Measurements from ENCODE around the gene CHGA. TPM values are rescaled to one million over a fixed set of nuclear protein-coding genes. Genes with fewer than 3 reads are reported as not detected.

The CHGA gene
- total and polyA plus RNA-seq, 2 of the 8 experiments (the other 6 are each of a cell fraction or from before 2014, with no cell fraction given): 17.5 to 28.2 TPM

DNA sequence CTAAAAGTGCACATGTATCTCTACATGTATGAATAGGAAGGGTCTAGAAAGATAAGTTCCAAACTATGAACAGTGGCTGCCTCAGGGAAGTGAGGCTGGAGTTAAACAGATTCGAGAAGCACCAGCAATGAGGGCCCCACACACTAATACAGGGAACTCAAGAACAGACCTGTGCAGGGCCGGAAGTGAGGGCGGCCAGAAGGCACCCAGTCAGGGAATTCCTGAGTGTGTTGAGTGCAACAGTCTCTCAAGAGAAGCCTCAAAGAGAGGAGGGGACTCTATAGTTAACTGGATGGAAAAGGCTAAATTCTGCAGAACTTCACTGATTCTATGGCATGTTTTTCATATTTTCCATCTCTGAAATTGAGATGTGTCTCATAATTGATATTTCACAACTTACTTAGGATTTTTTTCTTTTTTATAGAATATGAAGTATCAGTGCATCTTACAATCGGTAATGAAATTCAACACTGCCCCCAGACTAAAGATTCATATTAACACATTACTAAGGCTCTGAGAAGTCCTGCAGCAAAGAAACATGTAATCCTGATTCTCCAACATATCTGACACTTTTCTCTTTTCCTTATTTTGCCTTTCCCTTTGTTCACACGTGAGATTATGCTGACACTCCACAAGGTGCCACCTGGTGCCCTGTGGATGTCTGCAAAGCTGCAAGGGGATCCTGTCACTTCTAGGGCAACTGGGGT lies 61.3 kb downstream of the CHGA start (continued):
- TF ChIP-seq, protein P1, sequence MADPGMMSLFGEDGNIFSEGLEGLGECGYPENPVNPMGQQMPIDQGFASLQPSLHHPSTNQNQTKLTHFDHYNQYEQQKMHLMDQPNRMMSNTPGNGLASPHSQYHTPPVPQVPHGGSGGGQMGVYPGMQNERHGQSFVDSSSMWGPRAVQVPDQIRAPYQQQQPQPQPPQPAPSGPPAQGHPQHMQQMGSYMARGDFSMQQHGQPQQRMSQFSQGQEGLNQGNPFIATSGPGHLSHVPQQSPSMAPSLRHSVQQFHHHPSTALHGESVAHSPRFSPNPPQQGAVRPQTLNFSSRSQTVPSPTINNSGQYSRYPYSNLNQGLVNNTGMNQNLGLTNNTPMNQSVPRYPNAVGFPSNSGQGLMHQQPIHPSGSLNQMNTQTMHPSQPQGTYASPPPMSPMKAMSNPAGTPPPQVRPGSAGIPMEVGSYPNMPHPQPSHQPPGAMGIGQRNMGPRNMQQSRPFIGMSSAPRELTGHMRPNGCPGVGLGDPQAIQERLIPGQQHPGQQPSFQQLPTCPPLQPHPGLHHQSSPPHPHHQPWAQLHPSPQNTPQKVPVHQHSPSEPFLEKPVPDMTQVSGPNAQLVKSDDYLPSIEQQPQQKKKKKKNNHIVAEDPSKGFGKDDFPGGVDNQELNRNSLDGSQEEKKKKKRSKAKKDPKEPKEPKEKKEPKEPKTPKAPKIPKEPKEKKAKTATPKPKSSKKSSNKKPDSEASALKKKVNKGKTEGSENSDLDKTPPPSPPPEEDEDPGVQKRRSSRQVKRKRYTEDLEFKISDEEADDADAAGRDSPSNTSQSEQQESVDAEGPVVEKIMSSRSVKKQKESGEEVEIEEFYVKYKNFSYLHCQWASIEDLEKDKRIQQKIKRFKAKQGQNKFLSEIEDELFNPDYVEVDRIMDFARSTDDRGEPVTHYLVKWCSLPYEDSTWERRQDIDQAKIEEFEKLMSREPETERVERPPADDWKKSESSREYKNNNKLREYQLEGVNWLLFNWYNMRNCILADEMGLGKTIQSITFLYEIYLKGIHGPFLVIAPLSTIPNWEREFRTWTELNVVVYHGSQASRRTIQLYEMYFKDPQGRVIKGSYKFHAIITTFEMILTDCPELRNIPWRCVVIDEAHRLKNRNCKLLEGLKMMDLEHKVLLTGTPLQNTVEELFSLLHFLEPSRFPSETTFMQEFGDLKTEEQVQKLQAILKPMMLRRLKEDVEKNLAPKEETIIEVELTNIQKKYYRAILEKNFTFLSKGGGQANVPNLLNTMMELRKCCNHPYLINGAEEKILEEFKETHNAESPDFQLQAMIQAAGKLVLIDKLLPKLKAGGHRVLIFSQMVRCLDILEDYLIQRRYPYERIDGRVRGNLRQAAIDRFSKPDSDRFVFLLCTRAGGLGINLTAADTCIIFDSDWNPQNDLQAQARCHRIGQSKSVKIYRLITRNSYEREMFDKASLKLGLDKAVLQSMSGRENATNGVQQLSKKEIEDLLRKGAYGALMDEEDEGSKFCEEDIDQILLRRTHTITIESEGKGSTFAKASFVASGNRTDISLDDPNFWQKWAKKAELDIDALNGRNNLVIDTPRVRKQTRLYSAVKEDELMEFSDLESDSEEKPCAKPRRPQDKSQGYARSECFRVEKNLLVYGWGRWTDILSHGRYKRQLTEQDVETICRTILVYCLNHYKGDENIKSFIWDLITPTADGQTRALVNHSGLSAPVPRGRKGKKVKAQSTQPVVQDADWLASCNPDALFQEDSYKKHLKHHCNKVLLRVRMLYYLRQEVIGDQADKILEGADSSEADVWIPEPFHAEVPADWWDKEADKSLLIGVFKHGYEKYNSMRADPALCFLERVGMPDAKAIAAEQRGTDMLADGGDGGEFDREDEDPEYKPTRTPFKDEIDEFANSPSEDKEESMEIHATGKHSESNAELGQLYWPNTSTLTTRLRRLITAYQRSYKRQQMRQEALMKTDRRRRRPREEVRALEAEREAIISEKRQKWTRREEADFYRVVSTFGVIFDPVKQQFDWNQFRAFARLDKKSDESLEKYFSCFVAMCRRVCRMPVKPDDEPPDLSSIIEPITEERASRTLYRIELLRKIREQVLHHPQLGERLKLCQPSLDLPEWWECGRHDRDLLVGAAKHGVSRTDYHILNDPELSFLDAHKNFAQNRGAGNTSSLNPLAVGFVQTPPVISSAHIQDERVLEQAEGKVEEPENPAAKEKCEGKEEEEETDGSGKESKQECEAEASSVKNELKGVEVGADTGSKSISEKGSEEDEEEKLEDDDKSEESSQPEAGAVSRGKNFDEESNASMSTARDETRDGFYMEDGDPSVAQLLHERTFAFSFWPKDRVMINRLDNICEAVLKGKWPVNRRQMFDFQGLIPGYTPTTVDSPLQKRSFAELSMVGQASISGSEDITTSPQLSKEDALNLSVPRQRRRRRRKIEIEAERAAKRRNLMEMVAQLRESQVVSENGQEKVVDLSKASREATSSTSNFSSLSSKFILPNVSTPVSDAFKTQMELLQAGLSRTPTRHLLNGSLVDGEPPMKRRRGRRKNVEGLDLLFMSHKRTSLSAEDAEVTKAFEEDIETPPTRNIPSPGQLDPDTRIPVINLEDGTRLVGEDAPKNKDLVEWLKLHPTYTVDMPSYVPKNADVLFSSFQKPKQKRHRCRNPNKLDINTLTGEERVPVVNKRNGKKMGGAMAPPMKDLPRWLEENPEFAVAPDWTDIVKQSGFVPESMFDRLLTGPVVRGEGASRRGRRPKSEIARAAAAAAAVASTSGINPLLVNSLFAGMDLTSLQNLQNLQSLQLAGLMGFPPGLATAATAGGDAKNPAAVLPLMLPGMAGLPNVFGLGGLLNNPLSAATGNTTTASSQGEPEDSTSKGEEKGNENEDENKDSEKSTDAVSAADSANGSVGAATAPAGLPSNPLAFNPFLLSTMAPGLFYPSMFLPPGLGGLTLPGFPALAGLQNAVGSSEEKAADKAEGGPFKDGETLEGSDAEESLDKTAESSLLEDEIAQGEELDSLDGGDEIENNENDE (IDR thresholded peaks at IDR 0.05; ENCODE audit: insufficient replicate concordance, low read length): no peak
- TF ChIP-seq, protein P2, sequence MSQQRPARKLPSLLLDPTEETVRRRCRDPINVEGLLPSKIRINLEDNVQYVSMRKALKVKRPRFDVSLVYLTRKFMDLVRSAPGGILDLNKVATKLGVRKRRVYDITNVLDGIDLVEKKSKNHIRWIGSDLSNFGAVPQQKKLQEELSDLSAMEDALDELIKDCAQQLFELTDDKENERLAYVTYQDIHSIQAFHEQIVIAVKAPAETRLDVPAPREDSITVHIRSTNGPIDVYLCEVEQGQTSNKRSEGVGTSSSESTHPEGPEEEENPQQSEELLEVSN (IDR thresholded peaks at IDR 0.05): no peak
- TF ChIP-seq, protein P3, sequence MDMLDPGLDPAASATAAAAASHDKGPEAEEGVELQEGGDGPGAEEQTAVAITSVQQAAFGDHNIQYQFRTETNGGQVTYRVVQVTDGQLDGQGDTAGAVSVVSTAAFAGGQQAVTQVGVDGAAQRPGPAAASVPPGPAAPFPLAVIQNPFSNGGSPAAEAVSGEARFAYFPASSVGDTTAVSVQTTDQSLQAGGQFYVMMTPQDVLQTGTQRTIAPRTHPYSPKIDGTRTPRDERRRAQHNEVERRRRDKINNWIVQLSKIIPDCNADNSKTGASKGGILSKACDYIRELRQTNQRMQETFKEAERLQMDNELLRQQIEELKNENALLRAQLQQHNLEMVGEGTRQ (IDR thresholded peaks at IDR 0.05; ENCODE audit: low read length): no peak
- no peak for TF ChIP-seq CHD2 (IDR thresholded peaks at IDR 0.05; ENCODE audit: low read length)
- TF ChIP-seq, protein P4, sequence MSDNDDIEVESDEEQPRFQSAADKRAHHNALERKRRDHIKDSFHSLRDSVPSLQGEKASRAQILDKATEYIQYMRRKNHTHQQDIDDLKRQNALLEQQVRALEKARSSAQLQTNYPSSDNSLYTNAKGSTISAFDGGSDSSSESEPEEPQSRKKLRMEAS (IDR thresholded peaks at IDR 0.05): no peak
- no peak for TF ChIP-seq BCL11A (IDR thresholded peaks at IDR 0.05; ENCODE audit: low read depth in 2 of 2, low read length in 2 of 2)
- no peak for TF ChIP-seq CREB1 (IDR thresholded peaks at IDR 0.05)
- TF ChIP-seq HDAC6 (IDR thresholded peaks at IDR 0.05; ENCODE audit: low read depth, low read length): no peak
- TF ChIP-seq RBBP5 (IDR thresholded peaks at IDR 0.05; ENCODE audit: borderline replicate concordance, low read depth, low read length): no peak

Data from H1 (cell line).